H9 (cell line): ENCODE measurements around the gene MRAS. TPM values are rescaled to one million over a fixed set of nuclear protein-coding genes. Genes with fewer than 3 reads are reported as not detected.

Experiments used
- DNase-seq: peaks from one replicate; pipeline ENCODE4 v3.0.0-alpha.2; 2017
- H2AFZ ChIP-seq: one replicate; pipeline ENCODE4 v1.6.1; 2013; ENCODE audit warnings: mild to moderate bottlenecking, low read length, control low read depth, moderate library complexity
- H2AK5ac ChIP-seq: 2 replicates; pipeline ENCODE4 v1.6.1; 2013; ENCODE audit warnings: low read length, control low read depth, mixed read lengths; ENCODE audit not compliant: insufficient read length
- H2BK120ac ChIP-seq: one replicate; pipeline ENCODE4 v1.6.1; 2013; ENCODE audit warnings: low read depth, mild to moderate bottlenecking, low read length, control low read depth, inconsistent platforms; ENCODE audit not compliant: poor library complexity, severe bottlenecking
- H2BK12ac ChIP-seq: 2 replicates; pipeline ENCODE4 v1.6.1; 2013; ENCODE audit warnings: low read length, control low read depth, mixed read lengths, low read depth; ENCODE audit not compliant: insufficient read length
- H2BK15ac ChIP-seq: 2 replicates; pipeline ENCODE4 v1.6.1; 2013; ENCODE audit warnings: low read depth, low read length, control low read depth
- H2BK20ac ChIP-seq: one replicate; pipeline ENCODE4 v1.6.1; 2013; ENCODE audit warnings: low read depth, mild to moderate bottlenecking, low read length, control low read depth, inconsistent platforms; ENCODE audit not compliant: poor library complexity, severe bottlenecking
- H2BK5ac ChIP-seq: 2 replicates; pipeline ENCODE4 v1.6.1; 2013; ENCODE audit warnings: low read length, control low read depth, mixed read lengths; ENCODE audit not compliant: insufficient read length
- H3K14ac ChIP-seq: 2 replicates; pipeline ENCODE4 v1.6.1; 2013; ENCODE audit warnings: low read length, control low read depth; ENCODE audit not compliant: insufficient read depth
- H3K18ac ChIP-seq: 2 replicates; pipeline ENCODE4 v1.6.1; 2013; ENCODE audit warnings: low read depth, mild to moderate bottlenecking, mixed read lengths, low read length, control low read depth; ENCODE audit not compliant: insufficient read length
- H3K23ac ChIP-seq: 2 replicates; pipeline ENCODE4 v1.6.1; 2013; ENCODE audit warnings: low read length, control low read depth, mixed read lengths, low read depth; ENCODE audit not compliant: insufficient read length
- H3K23me2 ChIP-seq: 2 replicates; pipeline ENCODE4 v1.6.1; 2013; ENCODE audit warnings: low read depth, mild to moderate bottlenecking, mixed read lengths, low read length, control low read depth; ENCODE audit not compliant: insufficient read length, poor library complexity, severe bottlenecking
- H3K27ac ChIP-seq: 2 replicates; pipeline ENCODE4 v1.5.1; 2013; ENCODE audit warnings: low read length, control low read depth, mixed read lengths, low read depth; ENCODE audit not compliant: insufficient read length
- H3K27me3 ChIP-seq: 2 replicates; pipeline ENCODE4 v1.6.1; 2013; ENCODE audit warnings: low read length, control low read depth, inconsistent platforms; ENCODE audit not compliant: insufficient read depth
- H3K4ac ChIP-seq: 2 replicates; pipeline ENCODE4 v1.6.1; 2013; ENCODE audit warnings: low read depth, mild to moderate bottlenecking, control low read depth, inconsistent platforms, low read length, moderate library complexity
- H3K4me1 ChIP-seq: 2 replicates; pipeline ENCODE4 v1.6.1; 2013; ENCODE audit warnings: low read length, control low read depth, inconsistent platforms; ENCODE audit not compliant: insufficient read depth
- H3K4me2 ChIP-seq: 2 replicates; pipeline ENCODE4 v1.6.1; 2013; ENCODE audit warnings: low read length, control low read depth, mixed read lengths; ENCODE audit not compliant: insufficient read length, insufficient read depth
- H3K56ac ChIP-seq: 2 replicates; pipeline ENCODE4 v1.6.1; 2013; ENCODE audit warnings: low read depth, mild to moderate bottlenecking, mixed read lengths, low read length, control low read depth; ENCODE audit not compliant: insufficient read length
- H3K79me1 ChIP-seq: 2 replicates; pipeline ENCODE4 v1.6.1; 2013; ENCODE audit warnings: low read depth, mild to moderate bottlenecking, moderate library complexity, low read length, control low read depth, inconsistent platforms; ENCODE audit not compliant: insufficient read depth, poor library complexity, severe bottlenecking
- H3K79me2 ChIP-seq: 2 replicates; pipeline ENCODE4 v1.6.1; 2013; ENCODE audit warnings: low read length, control low read depth, inconsistent platforms; ENCODE audit not compliant: insufficient read depth
- H3K9ac ChIP-seq: 2 replicates; pipeline ENCODE4 v1.6.1; 2013; ENCODE audit warnings: low read length, control low read depth, mixed read lengths; ENCODE audit not compliant: insufficient read length; ENCODE audit errors: extremely low read depth
- H3K9me3 ChIP-seq: one replicate; pipeline ENCODE4 v1.6.1; 2013; ENCODE audit warnings: low read depth, low read length, inconsistent platforms; ENCODE audit not compliant: control insufficient read depth
- H3T11ph ChIP-seq: one replicate; pipeline ENCODE4 v1.6.1; 2013; ENCODE audit warnings: mild to moderate bottlenecking, low read length, control low read depth, inconsistent platforms
- H4K20me1 ChIP-seq: one replicate; pipeline ENCODE4 v1.6.1; 2013; ENCODE audit not compliant: control insufficient read depth, insufficient read length, insufficient read depth
- H4K5ac ChIP-seq: 2 replicates; pipeline ENCODE4 v1.6.1; 2013; ENCODE audit warnings: low read depth, mild to moderate bottlenecking, mixed read lengths, low read length, control low read depth; ENCODE audit not compliant: insufficient read length
- H4K8ac ChIP-seq: replicated peaks from 2 replicates; pipeline ENCODE4 v1.6.1; 2013; ENCODE audit warnings: low read length, control low read depth, mixed read lengths, low read depth; ENCODE audit not compliant: insufficient read length
- H4K91ac ChIP-seq: 2 replicates; pipeline ENCODE4 v1.6.1; 2013; ENCODE audit warnings: low read depth, mild to moderate bottlenecking, moderate library complexity, mixed read lengths, low read length, control low read depth; ENCODE audit not compliant: insufficient read length
- H3K27ac Mint-ChIP-seq, 3 experiments: 2 replicates in 2 of 3; 3 replicates in 1 of 3; pipeline ENCODE4 v1.8.0; 2020 to 2021; ENCODE audit warnings: mixed read lengths in 3 of 3, mild to moderate bottlenecking in 1 of 3, moderate library complexity in 1 of 3
- H3K27me3 Mint-ChIP-seq: 2 replicates; pipeline ENCODE4 v1.8.0; 2021; ENCODE audit warnings: low read depth, mild to moderate bottlenecking, moderate library complexity, mixed read lengths
- H3K36me3 Mint-ChIP-seq, 3 experiments: 2 replicates in 2 of 3; 3 replicates in 1 of 3; pipeline ENCODE4 v1.8.0; 2020 to 2021; ENCODE audit warnings: low read depth in 3 of 3, mixed read lengths in 3 of 3; ENCODE audit not compliant: insufficient read depth in 1 of 3
- H3K4me1 Mint-ChIP-seq, 2 experiments: 2 replicates each; pipeline ENCODE4 v1.8.0; 2020; ENCODE audit warnings: mixed read lengths in 2 of 2
- H3K4me3 Mint-ChIP-seq, 2 experiments: 2 replicates in 1 of 2; 3 replicates in 1 of 2; pipeline ENCODE4 v1.8.0; 2020 to 2021; ENCODE audit warnings: mild to moderate bottlenecking in 2 of 2, mixed read lengths in 2 of 2, moderate library complexity in 1 of 2
- H3K9me3 Mint-ChIP-seq, 2 experiments: 2 replicates in 1 of 2; 3 replicates in 1 of 2; pipeline ENCODE4 v1.8.0; 2020; ENCODE audit warnings: mild to moderate bottlenecking in 2 of 2, mixed read lengths in 2 of 2, moderate library complexity in 1 of 2
- WGBS: extraction: QIAGEN DNeasy Blood & Tissue Kit; methylation state at CpG from one replicate; pipeline ENCODE4 v1.1.7; 2013; ENCODE audit warnings: missing lambda C conversion rate, low lambda C conversion rate, mixed read lengths; ENCODE audit not compliant: insufficient read length; ENCODE audit errors: extremely low coverage; 5-methylcytosine and 5-hydroxymethylcytosine counted together
- total RNA-seq: library from RNA; stranded (reverse); gene quantifications from 2 replicates; pipeline ENCODE4 v1.2.1, GENCODE V29; 2021
- TF ChIP-seq, protein P1 (sequence below): fragments of 200-600 bp; sonication (generic); conservative IDR thresholded peaks from 3 replicates; pipeline ENCODE4 v1.8.0; 2021; ENCODE audit warnings: antibody characterized with exemption, mild to moderate bottlenecking

The MRAS gene
- total RNA-seq, 1 experiment from 2014 or later: 10.9 TPM

DNA sequence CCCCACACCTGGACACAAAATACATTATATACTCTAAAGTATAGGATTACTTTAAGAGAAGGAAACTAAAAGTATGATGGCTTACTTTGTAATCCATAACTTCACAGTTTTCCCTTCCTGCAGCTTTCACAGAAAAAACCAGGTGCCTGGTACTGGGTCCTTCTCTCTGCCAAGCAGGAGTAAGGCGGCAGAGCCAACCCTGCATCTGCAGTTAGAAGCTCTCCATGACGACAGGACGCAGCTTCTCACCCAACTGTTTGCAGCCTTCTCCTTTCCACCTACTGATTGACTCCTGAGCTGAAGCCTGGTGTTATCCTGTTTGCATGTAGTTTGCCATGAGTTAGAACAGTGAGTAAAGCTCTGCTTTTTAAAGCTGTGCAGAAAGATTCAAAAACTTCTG lies 6.7 kb downstream of the MRAS start:
- Histone ChIP-seq H4K5ac (no peak overlapping the region), H2AFZ (no peak overlapping the region), H3K9me3 (no peaks in the 10 kb centered on the region), H3K27me3 (no peaks in the 10 kb centered on the region), H3T11ph (no peak overlapping the region), H3K79me2 (no peaks in the 10 kb centered on the region), H2BK5ac (no peak overlapping the region), H3K4ac (no peak overlapping the region), H3K79me1 (no peaks in the 10 kb centered on the region), H4K91ac (no peak overlapping the region), H4K8ac (no peak overlapping the region), H2BK15ac (no peak overlapping the region), H3K56ac (no peak overlapping the region), H2BK20ac (no peak overlapping the region), H3K4me1 (no peaks in the 10 kb centered on the region), H3K14ac (no peak overlapping the region), H3K9ac (no peak overlapping the region), H3K18ac (no peak overlapping the region), H2BK12ac (no peak overlapping the region), H2BK120ac (no peak overlapping the region), H4K20me1 (no peaks in the 10 kb centered on the region), H3K23me2 (no peaks in the 10 kb centered on the region), H3K4me2 (no peak overlapping the region), H3K23ac (no peak overlapping the region), H2AK5ac (no peak overlapping the region), H3K27ac (no peak overlapping the region)
- Mint-ChIP-seq H3K27ac (peak overlapping the region in 1 of 3 experiments; percentile 93; a peak in 1 of 7 replicates), H3K4me3 (no peak overlapping the region), H3K27me3 (no peaks in the 10 kb centered on the region), H3K36me3 (peaks cover 0 to 1% (median 0%) of the 10 kb centered on the region in 3 experiments; a peak in 2 of 7 replicates), H3K9me3 (no peaks in the 10 kb centered on the region), H3K4me1 (peaks cover 12 to 15% of the 10 kb centered on the region in 2 experiments)
- no CpG with 5 or more reads among the region's 3 CpGs for WGBS
- no peak for DNase-seq
- TF ChIP-seq, protein P1, sequence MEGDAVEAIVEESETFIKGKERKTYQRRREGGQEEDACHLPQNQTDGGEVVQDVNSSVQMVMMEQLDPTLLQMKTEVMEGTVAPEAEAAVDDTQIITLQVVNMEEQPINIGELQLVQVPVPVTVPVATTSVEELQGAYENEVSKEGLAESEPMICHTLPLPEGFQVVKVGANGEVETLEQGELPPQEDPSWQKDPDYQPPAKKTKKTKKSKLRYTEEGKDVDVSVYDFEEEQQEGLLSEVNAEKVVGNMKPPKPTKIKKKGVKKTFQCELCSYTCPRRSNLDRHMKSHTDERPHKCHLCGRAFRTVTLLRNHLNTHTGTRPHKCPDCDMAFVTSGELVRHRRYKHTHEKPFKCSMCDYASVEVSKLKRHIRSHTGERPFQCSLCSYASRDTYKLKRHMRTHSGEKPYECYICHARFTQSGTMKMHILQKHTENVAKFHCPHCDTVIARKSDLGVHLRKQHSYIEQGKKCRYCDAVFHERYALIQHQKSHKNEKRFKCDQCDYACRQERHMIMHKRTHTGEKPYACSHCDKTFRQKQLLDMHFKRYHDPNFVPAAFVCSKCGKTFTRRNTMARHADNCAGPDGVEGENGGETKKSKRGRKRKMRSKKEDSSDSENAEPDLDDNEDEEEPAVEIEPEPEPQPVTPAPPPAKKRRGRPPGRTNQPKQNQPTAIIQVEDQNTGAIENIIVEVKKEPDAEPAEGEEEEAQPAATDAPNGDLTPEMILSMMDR: no peak
